ENCODE measurements around the gene RMI2.

Gene RMI2

DNA sequence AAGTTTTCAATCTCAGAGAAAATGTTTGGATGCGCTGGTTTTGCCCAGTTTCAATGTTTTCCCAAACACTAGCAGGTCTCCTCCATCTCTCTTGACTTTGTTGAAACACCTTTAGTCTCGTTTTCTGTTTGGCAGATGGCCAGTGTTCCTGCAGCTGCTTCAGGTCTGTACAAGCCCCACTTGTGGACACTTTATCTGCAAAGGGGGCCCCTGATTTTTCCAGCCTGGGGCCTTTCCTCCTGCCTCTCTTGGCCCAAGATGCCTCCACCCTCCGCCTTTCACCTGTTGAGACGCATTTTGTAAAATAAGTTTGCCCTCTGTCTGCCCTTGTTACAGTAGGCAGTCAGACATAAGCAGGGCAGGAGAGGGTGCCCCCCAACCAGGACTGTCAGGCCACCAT, 42.3 kb upstream of the RMI2 start:
- no peak for DNase-seq (ENCODE audit: extremely low read depth, insufficient read length)
- Histone ChIP-seq H3K36me3 (ENCODE audit: control insufficient read depth, insufficient read depth, low read length) (no peaks in the 10 kb centered on the region), H3K27me3 (replicated peaks; ENCODE audit: control insufficient read depth, insufficient read depth, low read length) (no peaks in the 10 kb centered on the region), H3K4me3 (replicated peaks; ENCODE audit: low read depth, low read length) (no peak overlapping the region)
- TF ChIP-seq, protein P1, sequence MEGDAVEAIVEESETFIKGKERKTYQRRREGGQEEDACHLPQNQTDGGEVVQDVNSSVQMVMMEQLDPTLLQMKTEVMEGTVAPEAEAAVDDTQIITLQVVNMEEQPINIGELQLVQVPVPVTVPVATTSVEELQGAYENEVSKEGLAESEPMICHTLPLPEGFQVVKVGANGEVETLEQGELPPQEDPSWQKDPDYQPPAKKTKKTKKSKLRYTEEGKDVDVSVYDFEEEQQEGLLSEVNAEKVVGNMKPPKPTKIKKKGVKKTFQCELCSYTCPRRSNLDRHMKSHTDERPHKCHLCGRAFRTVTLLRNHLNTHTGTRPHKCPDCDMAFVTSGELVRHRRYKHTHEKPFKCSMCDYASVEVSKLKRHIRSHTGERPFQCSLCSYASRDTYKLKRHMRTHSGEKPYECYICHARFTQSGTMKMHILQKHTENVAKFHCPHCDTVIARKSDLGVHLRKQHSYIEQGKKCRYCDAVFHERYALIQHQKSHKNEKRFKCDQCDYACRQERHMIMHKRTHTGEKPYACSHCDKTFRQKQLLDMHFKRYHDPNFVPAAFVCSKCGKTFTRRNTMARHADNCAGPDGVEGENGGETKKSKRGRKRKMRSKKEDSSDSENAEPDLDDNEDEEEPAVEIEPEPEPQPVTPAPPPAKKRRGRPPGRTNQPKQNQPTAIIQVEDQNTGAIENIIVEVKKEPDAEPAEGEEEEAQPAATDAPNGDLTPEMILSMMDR (IDR thresholded peaks at IDR 0.05; ENCODE audit: insufficient read depth, low read length, poor library complexity, severe bottlenecking), result no peak

DNA sequence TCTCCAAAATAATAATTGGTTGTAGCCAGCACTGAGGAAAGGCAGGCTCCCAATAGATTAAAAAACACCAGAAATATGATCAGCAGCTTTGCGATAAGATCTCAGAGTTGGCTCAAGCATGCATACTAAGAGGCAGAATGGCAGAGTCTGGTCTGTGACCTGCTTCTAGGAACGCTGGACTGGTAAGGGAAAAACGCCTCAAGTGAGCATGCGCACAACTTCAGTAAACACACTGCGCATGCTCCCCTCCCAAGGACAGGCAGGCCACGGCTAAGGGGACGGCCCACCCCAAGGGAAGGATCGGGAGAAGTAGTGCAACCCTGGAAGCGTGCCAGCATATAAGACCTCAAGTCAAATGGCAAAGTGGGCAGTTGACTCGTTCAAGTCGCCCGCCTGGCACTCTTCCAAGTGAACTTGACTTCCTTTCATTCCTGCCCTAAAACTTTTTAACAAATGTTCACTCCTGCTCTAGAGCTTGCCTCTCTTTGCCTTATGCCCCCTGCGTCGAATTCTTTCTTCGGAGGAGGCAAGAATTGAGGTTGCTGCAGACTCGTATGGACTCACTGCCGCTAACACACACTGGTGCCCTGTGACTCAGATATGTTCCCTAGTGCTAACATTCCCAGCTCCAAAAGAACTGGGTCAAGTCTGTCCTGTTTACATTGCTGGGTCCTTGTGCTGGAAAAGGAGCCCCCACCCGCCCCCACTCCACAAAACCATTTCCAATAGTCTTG, 41.7 kb upstream of the RMI2 start:
- TF ChIP-seq, protein P1 (IDR thresholded peaks at IDR 0.05; ENCODE audit: insufficient read depth, low read length, poor library complexity, severe bottlenecking), result no peak
- DNase-seq (ENCODE audit: extremely low read depth, insufficient read length), result no peak
- Histone ChIP-seq H3K4me3 (replicated peaks; ENCODE audit: low read depth, low read length) (no peak overlapping the region), H3K36me3 (ENCODE audit: control insufficient read depth, insufficient read depth, low read length) (no peaks in the 10 kb centered on the region), H3K27me3 (replicated peaks; ENCODE audit: control insufficient read depth, insufficient read depth, low read length) (no peaks in the 10 kb centered on the region)

DNA sequence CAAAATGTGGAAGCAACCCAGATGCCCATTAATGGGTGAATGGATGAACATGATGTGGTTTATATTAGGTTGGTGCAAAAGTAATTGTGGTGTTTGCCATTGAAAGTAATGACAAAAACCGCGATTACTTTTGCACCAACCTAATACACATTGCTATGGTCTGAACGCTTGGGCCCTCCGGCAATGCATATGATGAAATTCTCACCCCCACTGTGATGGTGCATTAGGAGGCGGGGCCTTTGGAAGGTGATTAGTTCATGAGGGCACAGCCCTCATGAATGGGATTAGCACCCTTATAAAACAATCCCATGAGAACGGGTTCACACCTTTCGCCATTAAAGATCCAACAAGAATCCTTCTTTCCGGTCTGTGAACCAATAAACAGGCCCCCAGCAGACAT, 38.9 kb upstream of the RMI2 start:
- TF ChIP-seq, protein P1 (IDR thresholded peaks at IDR 0.05; ENCODE audit: insufficient read depth, low read length, poor library complexity, severe bottlenecking), result no peak
- H3K4me3 ChIP-seq (replicated peaks; ENCODE audit: low read depth, low read length), result no peak overlapping the region
- no peak for DNase-seq (ENCODE audit: extremely low read depth, insufficient read length)

DNA sequence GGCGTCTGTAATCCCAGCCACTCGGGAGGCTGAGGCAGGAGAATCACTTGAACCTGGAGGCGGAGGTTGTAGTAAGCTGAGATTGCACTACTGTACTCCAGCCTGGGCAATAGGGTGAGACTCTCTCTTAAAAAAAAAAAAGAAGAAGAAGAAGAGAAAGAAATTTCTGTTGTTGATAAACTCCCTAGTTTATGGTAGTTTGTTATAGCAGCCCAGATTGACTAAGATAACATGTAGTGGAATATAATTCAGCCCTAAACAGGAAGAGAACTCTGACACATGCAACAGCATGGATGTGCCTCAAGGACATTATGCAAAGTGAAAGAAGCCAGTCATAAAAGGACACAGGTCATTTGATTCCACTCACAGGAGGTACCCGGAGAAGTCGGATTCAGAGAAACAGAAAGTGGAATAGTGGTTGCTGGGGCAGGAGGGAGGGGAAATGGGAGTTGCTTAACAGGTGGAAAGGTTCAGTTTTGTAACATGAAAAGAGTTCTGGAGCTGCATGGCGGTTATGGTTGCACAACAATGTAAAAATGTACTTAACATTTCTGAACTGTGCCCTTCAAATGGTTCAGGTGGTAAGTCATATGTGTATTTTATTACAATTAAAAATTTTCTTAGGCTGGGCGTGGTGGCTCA, 38.1 kb upstream of the RMI2 start:
- Histone ChIP-seq H3K4me3 (replicated peaks; ENCODE audit: low read depth, low read length) (no peak overlapping the region), H3K27me3 (replicated peaks; ENCODE audit: control insufficient read depth, insufficient read depth, low read length) (no peaks in the 10 kb centered on the region), H3K36me3 (ENCODE audit: control insufficient read depth, insufficient read depth, low read length) (no peaks in the 10 kb centered on the region)
- no peak for DNase-seq (ENCODE audit: extremely low read depth, insufficient read length)
- TF ChIP-seq, protein P1 (IDR thresholded peaks at IDR 0.05; ENCODE audit: insufficient read depth, low read length, poor library complexity, severe bottlenecking), result no peak

More for the DNA sequence above, 38.9 kb upstream of the RMI2 start:
- Histone ChIP-seq H3K27me3 (replicated peaks; ENCODE audit: control insufficient read depth, insufficient read depth, low read length) (no peaks in the 10 kb centered on the region), H3K36me3 (ENCODE audit: control insufficient read depth, insufficient read depth, low read length) (no peaks in the 10 kb centered on the region)

DNA sequence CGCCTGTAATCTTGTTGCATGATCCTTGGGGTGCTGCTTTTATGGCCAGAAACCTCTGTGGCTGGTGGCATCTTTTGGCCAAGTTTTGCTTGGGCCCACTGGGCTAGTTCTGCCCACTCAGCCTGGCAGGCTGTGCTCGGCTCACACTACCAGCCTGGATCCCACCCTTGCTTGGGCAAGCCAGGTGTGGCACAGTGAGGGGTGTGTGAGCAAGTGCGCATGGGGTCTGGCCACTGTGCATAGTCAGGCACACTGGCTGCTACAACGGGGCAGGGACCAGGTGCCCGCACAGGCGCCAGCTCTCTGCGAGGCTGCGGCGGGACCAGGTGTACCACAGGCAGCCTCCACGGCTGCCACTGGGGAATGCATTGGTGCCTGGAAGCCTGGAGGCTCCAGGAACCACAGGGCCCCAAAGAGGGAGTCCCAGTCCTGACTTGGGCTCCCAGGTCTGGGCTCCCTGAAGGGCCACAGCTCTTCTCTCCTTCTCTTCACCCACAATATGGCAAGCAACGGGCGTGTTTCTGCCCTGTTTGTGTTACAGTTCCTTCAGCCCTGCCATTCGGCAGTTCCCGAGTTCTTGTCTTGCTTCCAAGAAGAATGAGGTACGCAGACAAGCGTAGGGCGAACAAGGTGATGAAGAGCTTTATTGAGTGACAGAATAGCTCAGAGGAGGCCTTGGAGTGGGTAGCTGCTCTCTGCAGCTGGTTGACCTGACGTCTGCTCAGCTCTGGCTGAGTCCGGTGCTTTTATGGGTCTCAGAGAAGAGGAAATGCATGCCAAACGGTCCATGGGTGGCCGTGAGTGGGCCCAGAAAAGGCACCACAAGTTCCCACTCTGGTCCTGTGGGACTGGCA, 37.4 kb upstream of the RMI2 start:
- H3K36me3 ChIP-seq (ENCODE audit: control insufficient read depth, insufficient read depth, low read length), result no peaks in the 10 kb centered on the region
- TF ChIP-seq, protein P1 (IDR thresholded peaks at IDR 0.05; ENCODE audit: insufficient read depth, low read length, poor library complexity, severe bottlenecking), result no peak

More for the DNA sequence above, 37.4 kb upstream of the RMI2 start:
- Histone ChIP-seq H3K27me3 (replicated peaks; ENCODE audit: control insufficient read depth, insufficient read depth, low read length) (no peaks in the 10 kb centered on the region), H3K4me3 (replicated peaks; ENCODE audit: low read depth, low read length) (no peak overlapping the region)
- DNase-seq (ENCODE audit: extremely low read depth, insufficient read length), result no peak

All from GM06990 (cell line).